ENCODE data around the gene CYP2A7.
"Not testable (repeated sequence)": the region's sequence is repeated elsewhere in the genome, so short reads cannot be mapped to it uniquely, and the experiment has no call there.

The CYP2A7 gene

DNA sequence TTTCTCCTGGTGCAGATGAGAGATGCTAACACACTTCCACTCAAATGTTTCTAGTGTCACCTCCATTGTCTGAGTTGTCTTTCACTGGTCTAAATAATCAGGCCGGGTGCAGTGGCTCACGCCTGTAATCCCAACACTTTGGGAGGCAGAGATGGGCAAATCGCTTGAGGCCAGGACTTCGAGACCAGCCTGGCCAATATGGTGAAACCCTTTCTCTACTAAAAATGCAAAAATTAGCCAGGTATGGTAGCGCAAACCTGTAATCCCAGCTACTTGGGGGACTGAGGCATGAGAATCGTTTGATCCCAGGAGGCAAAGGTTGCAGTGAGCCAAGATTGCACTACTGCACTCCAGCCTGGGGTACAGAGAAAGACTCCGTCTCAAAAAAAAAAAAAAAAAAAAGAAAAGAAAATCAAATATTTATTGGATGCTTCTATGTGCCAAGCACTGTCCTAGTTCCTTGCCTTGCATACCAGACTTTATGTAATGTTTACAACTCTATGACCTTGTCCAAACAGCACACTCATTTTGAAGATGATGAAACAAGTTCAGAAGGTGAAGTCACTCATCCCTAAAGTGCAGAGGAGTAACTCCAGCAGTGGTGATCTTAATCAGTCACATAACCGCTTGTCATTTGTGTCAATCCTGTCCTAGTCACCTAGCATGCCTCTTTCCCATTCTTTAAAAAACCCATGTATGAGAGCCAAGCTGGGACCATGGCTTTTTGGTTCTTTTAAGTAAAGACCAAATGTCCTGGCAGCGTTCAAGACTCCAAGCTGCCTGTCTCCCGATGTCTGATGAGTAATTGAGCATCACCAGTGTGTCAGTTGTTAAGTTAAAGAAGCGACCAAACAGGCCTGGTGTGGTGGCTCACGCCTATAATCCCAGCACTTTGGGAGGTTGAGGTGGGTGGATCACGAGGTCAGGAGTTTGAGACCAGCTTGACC lies 15.1 kb upstream of the CYP2A7 start:
- DNase-seq: not testable (repeated sequence)

GRCh38 chr19:40896418-40896796 lies 14.4 kb upstream of the CYP2A7 start:
- no peak for DNase-seq

GRCh38 chr19:40893112-40893511 lies 11.1 kb upstream of the CYP2A7 start:
- DNase-seq: no peak

DNA sequence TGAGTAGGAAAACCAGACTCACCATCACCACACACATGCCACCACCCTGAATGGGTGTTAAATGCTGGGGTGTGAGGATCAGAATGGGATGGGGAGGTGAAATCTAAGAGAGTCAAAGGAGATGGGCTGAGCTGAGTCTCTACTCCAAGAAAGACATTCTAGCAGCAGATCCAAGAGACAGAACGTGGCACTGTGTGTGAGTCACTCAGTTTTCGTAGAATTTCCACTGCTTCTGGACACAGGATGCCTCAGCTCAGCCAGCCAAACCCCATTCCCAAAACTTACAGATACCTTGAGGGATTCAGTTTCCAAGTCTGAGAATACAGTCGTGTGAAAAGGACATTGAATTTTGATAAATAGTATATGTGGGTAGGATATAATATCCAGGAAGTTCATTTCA lies 7.3 kb upstream of the CYP2A7 start:
- no peak for DNase-seq

DNA sequence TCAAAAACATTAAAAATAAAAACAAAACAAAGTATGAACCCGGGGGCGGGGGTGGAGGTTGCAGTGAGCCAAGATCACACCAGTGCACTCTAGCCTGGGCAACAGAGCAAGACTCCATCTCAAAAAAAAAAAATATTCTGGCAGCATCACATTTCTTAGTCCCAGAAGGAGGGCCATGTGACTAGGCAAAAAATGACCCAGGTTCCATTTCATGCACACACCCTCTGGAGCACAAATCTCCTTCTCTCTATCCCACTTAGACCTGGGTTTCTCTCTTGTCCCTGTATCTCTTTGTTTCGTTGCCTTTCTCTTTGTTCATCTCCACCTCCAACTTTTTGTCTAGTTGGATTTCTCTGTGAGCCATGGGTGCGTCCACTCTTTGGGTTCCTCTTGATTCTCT lies 6.2 kb upstream of the CYP2A7 start:
- DNase-seq: no peak

GRCh38 chr19:40884187-40884931 lies 2.3 kb upstream of the CYP2A7 start:
- DNase-seq: not testable (repeated sequence)

DNA sequence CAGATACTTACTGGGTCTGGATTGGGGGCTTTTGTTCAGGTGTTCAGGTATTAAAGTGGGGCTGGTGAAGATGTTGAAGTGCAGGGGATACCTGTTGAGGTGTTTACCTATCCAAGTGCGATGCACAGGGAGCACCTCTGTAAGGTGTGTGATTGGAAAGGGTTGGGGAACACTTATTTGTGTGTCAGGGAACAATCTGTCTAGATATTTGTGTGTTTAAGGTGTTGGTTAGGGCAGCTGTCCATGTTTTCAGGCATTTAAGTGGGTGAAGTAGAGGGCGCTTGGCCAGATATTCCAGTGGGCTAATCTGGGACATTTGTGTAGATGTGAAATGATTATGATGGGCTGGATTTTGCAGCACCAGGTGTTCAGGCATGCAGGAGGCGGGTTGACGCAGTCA lies 2.7 kb downstream of the CYP2A7 start:
- DNase-seq: not testable (repeated sequence)

- peak; percentile 87 for DNase-seq
These were observed 6.5 kb downstream of the CYP2A7 start for GRCh38 chr19:40875526-40875951.

GRCh38 chr19:40874874-40875273 lies 7.2 kb downstream of the CYP2A7 start:
- not testable (repeated sequence) for DNase-seq

DNA sequence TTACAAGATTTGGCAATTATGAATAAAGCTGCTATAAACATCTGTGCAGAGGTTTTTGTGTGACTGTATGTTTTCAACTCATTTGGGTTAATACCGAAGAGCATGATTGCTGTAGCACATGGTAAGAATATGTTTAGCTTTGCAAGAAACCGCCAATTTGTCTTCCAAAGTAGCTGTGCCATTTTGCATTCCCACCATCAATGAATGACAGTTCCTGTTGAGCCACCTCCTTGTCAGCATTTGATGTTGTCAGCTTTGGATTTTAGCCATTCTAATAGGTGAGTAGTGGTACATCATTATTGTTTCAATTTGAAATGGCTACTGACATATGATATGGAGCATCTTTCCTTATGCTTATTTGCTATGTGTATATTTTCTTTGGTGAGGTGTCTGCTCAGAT lies 8.2 kb downstream of the CYP2A7 start:
- DNase-seq: not testable (repeated sequence)

DNA sequence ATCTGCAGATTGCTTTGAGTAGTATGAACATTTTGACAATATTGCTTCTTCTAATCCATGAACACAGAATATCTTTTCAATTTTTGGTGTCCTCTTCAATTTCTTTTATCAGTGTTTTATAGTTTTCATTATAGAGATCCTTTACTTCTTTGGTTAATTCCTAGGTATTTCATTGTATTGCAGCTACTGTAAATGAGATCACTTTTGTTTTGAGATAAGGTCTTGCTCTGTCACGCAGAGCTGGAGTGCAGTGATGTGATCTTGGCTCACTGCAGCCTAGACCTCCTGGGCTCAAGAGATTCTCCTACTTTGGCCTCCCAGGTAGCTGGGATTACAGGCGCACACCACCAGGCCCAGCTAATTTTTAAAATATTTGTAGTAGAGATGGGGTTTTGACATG lies 9.8 kb downstream of the CYP2A7 start:
- DNase-seq: no peak

DNA sequence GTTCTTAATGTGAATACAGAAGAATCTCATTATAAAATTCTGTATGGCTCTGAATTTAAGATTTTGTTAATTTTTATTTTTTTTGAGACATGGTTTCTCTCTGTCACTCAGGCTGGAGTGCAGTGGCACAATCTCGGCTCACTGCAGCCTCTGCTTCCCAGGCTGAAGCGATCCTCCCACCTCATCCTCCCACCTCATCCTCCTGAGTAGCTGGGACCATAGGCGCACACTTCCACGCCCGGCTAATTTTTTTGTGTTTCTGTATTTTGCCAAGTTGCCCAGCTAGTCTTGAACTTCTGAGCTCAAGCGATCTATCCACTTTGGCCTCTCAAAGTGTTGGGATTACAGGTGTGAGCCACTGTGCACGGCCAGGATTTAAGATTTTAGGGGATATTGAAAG lies 14.3 kb downstream of the CYP2A7 start:
- no peak for DNase-seq

DNA sequence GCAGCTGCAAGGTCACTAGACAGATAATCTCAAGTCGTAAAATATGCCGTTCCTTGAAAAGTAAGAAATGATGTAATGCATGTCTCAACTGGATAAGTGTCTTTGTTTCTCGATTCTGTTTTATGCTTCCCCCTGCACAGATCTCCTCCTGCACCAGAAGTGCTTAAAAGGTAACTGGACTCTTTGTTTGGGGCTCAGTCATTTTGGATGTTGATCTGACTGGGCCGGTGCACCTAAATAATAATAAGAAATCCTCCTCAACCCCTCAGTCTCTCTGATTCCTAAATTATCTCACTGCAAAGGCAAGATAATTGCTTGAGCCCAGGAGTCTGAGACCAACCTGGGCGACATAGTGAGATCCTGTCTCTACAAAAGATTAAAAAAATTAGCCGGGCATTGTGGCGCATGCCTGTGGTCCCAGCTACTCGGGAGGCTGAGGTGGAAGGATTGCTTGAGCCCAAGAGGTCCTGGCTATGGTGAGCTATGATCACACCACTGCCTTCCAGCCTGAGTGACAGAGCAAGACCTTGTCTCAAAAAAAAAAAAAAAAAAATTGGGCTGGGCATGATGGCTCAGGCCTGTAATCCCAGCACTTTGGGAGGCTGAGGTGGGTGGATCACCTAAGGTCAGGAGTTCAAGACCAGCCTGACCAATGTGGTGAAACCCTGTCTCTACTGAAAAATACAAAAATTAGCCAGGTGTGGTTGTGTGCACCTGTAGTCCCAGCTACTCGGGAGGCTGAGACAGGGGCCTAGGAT lies 17.1 kb downstream of the CYP2A7 start:
- not testable (repeated sequence) for DNase-seq

- DNase-seq: no peak
These were observed 19.2 kb downstream of the CYP2A7 start for GRCh38 chr19:40862785-40863184.

DNA sequence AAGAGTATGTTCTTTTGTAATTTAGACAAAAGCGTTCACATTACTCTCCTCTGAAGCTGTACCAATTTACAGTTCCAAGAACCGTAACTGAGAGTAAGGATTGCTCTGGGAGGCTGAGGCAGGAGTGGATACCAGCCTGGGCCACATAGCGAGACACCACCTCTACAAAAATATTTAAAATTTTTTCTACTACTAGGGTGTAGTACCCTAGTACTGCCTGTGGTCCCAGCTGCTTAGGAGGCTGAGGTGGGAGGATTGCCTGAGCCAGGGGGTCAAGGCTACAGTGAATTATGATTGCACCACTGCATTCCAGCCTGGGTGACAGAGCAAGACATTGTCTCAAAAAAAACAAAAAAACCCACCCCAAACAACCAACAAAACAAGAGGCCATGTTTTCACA lies 19.7 kb downstream of the CYP2A7 start:
- DNase-seq: no peak

- DNase-seq: no peak
These were observed 23.9 kb downstream of the CYP2A7 start for GRCh38 chr19:40858109-40858508.

DNA sequence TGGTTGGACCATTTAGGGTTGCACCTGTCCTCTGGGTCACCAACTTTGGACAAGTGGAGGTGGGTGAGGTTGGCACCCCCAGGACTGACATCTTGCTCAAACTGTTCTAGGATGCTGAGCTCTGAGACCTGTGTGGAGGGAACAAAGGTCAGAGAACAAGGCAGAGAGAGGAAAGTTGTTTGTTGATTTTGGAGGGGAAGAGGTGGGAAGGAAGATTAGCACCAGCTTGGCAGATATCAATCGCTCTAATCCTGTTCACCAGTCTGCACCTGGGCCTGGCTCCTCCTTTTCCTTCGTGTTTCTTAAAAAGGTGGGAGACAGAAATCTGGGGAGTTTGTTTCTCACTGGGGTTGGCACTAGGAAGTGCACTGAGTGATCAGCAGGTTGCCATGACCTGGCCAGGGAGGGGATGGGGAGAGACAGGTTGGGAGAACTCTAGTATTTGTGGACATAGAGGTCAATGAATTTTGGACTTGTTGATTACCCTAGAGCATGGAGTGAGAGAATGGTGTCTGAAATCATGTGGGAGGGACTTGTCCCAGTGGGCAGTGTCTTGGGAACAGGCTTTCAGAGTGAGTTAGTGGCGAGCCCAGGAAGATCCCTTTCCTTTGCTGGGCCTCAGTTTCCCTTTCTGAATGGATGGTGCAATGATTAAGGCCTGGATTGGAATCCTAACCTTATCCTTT lies 29.4 kb downstream of the CYP2A7 start:
- DNase-seq: not testable (repeated sequence)

DNA sequence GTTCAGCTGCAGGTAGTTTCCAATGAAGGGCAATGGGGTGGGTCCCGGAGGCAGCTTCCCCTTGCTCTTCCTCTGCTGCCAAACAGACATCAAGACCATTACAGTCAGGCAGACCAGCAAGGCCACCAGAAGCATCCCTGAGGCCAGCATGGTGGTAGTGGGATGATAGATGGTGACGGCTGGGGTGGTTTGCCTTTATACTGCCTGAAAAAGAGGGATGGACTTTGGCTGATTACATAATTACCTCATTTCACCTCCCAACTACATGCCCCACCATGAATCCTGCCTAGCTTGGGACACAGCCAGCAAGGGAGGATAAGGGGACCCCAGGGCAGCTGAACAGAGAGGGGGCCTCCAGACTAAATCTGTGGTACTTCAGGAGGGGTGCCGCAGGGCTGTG lies 31.8 kb downstream of the CYP2A7 start, which contains the start of gene CYP2A6:
TSS of gene CYP2A6 (minus strand) at position 171 of the 400 bp plus-strand sequence. CDS start at position 150, 21 bp downstream.
- not testable (repeated sequence) for DNase-seq

GRCh38 chr19:40846722-40847121 lies 35.3 kb downstream of the CYP2A7 start:
- not testable (repeated sequence) for DNase-seq

DNA sequence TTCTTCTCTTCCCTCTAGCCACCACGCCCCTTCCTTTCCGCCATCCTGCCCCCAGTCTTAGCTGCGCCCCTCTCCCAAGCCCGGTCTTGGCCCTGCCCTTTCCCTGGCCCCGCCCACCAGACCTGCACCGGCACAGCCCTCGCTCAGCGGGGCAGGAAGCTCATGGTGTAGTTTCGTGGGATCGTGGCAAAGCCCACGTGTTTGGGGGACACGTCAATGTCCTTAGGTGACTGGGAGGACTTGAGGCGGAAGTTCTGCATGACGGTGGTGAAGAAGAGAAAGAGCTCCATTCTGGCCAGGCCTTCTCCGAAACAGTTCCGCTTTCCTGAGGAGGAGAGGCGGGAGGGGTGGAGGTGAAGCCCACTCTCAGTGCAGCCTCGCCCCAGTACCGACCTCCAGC lies 38.4 kb downstream of the CYP2A7 start:
- peak; percentile 50 for DNase-seq

DNA sequence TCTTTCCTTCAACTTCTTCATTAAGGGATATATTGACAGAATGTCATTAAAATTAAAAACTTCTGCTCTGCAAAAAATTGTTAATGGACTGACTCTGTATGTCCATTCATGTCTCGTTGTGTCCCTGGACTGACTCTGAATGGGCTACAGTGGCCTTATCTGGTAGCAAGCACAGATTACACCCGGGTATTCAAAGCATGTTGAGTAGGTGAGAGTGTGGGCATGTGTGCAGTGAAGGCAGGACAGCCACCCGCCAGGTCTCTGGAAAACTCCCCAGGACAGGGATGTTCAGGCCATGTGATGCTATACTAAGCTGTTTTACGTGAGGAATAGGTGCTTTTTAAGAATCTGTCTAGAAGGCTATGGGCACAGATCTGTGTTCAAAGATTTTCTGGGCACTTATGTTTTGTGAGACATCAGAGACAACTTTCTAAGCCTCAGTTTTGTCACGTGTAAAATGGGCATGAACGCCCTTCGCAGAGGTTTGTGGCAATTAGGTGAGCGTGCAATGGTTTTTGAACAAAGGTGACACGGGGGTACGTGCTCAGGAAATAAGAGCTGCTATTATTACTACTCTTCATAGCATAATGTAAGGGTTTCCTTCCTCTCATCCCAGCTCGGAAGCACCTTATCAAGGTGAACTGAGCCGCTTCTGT lies 38.9 kb downstream of the CYP2A7 start:
- DNase-seq: not testable (repeated sequence)

DNA sequence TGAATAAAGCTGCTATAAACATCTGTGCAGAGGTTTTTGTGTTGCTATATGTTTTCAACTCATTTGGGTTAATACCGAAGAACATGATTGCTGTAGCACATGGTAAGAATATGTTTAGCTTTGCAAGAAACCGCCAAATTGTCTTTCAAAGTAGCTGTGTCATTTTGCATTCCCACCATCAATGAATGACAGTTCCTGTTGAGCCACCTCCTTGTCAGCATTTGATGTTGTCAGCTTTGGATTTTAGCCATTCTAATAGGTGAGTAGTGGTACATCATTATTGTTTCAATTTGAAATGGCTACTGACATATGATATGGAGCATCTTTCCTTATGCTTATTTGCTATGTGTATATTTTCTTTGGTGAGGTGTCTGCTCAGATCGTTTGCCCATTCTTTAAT lies 40.0 kb downstream of the CYP2A7 start:
- not testable (repeated sequence) for DNase-seq
